HG03025 (cell line): Measurements from ENCODE around the gene PRDM16.

Source experiments
- ATAC-seq: cut with Tn5 transposase; IDR thresholded peaks from one replicate; pipeline ENCODE4 v1.9.1; 2021; ENCODE audit warnings: mild to moderate bottlenecking, moderate library complexity; ENCODE audit not compliant: unreplicated experiment, low FRiP score

PRDM16 gene

DNA sequence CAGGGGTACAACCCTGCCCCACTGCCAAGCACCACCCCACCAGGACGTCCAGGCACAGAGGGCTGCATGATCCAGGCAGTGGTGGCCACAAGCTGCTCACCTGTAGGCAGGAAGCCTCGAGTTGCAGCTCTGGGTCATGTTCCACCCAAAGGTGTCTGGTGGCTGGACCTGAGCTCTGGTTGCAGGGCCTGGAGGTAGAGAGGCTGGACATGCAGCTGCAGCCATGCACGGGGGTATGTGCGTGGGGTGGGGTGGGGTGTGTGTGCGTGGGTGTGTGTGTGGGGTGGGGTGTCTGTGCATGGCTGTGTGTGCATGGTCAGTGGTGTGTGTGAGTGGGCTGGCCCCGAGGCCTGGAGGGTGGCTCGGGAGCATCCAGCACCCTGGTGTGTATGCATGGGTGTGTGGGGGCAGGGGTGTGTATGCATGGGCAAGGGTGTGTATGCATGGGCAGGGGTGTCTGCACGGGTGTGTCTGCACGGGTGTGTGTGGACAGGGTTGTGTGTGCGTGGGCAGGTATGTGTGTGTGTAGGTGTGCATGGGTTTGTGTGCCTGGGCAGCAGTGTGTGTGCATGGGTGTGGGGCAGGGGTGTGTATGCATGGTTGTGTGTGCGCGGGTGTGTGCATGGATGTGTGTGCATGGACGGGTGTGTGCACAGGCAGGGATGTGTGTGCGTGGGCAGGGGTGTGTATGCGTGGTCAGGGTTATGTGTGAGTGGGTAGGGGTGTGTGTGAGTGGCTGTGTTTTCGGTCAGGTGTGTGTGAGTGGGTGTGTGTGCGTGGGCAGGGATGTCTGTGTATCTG, 401.0 kb downstream of the PRDM16 start:
- ATAC-seq, result no peak

DNA sequence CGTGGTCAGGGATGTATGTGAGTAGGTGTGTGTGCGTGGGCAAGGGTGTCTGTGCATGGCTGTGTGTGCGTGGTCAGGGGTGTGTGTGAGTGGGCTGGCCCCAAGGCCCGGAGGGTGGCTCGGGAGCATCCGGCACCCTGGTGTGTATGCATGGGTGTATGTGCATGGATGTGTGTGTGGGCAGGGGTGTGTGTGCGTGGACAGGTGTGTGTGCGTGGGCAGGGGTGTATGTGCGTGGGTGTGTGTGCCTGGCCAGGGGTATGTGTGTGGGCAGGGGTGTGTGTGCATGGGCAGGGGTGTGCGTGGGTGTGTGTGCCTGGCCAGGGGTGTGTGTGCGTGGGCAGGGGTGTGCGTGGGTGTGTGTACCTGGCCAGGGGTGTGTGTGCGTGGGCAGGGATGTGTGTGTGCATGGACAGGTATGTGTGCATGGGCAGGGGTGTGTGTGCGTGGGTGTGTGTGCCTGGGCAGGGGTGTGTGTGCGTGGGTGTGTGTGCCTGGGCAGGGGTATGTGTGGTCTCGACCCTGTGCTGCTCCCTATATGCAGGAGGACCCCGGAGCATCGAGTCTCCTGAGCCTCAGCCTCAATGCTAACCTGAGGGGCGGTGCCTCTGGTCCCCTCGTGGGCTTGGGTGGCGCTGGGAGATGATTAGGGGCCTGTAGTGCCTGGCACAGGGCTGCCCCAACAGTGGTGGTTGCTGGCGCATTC, 401.8 kb downstream of the PRDM16 start:
- no peak for ATAC-seq

- no peak for ATAC-seq
Measured at GRCh38 chr1:3471356-3472087, 402.5 kb downstream of the PRDM16 start.

GRCh38 chr1:3472088-3472850, 403.3 kb downstream of the PRDM16 start:
- no peak for ATAC-seq

DNA sequence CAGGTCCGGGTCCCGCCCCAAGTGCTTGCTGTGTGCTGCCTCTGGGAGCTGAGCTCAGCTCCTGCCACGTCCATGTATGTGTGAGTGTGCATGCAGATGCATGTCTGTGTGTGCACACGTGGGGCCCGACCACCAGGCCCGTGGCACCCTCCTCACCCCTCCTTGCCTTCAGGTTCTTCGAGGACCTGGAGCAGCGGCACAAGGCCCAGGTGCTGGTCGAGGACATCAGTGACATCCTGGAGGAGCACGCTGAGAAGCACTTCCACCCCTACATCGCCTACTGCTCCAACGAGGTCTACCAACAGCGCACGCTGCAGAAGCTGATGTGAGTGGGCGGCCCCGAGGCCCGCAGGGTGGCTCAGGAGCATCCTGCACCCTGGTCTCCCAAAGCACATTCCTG, 403.9 kb downstream of the PRDM16 start:
- ATAC-seq, result no peak

DNA sequence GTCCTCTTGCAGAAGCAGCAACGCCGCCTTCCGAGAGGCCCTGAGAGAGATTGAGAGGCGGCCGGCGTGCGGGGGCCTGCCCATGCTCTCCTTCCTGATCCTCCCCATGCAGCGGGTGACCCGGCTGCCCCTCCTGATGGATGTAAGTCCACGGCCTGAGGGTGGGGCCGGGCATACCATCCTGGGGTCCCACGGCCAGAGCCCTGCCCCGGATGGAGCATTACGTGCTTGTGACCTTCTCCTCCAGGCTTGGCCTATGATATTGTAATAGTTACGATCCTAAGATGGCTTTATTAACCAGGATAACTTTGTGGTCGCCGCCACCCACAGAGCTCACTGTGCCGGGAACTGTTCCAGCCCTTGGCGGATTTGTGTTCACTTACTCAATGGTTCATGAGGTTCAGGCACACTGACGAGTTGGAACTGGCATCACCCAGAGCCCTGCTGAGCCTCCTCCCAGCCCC, 404.4 kb downstream of the PRDM16 start:
- ATAC-seq, result no peak

GRCh38 chr1:3474016-3474415, 405.0 kb downstream of the PRDM16 start:
- no peak for ATAC-seq

- ATAC-seq, result no peak
Measured at GRCh38 chr1:3474421-3474820, 405.4 kb downstream of the PRDM16 start.

DNA sequence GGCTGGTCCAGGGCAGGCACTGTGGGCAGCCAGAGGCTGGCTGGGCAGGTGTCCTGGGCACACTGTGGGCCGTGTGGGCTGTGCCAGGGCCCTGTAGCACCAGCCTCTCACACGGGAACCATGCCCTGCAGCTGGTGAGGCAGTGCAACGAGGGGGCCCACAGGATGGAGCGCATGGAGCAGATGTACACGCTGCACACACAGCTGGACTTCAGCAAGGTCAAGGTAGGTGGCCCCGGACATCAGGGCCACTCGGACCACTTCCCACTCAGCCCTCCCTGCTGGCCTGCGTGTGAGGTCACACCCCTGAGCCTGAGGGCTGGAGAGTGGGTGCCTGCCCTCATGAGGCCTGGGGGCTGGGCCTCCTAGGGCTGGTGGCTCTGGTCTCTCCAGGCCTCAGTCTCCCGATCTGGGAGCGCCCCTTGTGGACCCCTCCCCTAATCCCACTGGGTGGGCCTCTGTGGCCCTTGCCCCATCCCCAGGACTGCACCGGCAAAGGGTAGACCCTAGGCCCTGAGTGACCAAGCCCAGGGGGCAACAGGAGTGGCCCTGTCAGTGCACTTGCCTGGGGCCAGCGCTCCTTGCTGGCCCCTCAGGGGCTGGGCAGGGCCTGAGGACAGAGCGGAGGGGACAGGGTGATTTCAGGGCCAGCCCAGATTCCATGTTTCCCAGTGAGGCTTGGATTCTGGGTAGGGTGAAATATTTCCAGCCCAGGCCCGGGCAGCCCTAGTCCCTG, 407.0 kb downstream of the PRDM16 start:
- ATAC-seq, result no peak

DNA sequence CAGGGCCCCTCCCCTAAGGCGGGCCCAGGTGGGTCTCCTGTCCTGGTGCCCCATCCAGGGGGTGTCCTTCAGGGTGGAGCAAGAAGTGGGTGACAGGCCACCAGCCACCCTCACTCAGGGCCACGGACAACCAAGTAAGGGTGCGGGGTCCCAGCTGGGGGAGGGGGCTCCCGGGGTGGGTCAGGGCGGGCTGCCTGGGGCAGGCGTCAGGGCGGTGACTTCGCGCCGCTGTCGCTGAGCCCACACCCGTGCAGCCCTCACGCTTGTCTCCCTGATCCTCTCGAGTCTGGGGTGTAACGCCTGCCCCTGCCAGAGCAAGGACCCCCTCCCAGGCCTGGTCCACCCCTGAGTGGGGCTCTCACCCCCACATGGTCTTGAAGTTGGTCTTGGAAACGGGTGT, 407.7 kb downstream of the PRDM16 start:
- no peak for ATAC-seq

DNA sequence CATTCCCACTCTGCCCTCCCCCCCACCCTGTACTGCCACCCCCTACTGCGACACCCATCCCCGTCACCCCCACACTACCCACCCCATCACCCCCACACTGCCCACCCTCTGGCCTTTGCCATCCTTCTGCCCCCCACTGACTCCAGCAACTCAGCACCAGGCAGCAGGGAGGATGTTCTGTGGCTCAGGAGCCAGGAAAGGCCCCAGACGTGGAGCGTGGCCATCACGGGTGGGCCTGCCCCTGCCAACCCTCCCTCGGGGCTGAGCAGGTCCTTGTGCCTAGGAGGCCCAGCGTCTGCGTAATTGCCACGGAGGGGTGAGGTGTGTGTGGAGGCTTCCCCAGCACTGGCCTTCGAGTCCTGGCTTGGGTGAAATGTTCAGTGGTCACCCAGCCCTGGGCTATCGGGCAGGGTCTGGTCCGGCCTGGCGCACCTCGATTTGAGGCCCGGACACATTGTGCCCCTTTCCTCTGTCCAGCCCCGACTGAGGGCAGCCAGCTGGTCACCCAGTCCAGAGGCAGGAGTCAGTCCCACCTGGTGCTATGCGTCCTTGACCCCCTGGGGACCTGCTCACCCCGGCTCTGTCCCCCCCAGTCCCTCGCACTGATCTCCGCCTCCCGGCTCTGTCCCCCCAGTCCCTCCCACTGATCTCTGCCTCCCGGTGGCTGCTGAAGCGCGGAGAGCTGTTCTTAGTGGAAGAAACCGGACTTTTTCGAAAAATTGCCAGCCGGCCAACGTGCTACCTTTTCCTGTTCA, 408.4 kb downstream of the PRDM16 start:
- no peak for ATAC-seq

- no peak for ATAC-seq
Measured at GRCh38 chr1:3478187-3478586, 409.2 kb downstream of the PRDM16 start.

DNA sequence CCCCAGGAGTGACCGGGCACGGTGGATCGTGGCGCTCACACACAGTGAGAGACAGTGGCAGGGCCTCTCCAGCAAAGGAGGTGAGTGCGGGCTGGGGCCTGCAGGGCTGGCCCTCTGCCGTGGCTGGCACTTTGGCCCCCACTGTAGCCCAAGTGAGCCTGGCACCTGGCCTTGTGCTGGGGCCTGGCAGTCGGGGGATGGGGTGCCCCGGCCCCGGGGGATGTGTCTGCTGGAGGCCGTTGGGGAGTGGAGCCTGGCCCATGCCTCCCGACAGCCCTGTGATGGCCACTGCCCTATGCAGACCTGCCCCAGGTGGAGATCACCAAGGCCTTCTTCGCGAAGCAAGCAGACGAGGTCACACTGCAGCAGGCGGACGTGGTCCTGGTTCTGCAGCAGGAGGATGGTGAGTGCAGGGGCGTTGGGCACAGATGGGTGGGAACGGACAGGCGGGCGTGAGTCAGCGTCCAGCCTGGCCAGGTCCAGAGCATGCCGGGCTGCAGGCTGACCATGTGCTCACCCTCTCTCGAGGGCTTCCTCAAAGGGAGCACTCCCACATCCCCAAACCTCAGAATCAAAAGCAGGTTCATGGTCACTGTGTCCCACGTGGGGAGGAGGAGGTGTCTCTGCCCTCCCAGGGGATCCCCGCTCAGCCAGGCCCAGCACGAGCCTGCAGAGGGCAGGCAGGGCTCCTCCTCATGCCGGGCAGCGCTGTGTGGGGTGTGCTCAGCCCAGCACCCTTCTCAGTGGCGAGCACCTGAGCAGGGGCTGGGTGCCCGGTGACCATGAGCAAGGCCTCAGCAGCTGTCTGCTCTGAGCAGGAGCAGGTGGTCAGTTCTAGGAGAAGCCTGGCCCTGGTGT, 410.7 kb downstream of the PRDM16 start:
- no peak for ATAC-seq

DNA sequence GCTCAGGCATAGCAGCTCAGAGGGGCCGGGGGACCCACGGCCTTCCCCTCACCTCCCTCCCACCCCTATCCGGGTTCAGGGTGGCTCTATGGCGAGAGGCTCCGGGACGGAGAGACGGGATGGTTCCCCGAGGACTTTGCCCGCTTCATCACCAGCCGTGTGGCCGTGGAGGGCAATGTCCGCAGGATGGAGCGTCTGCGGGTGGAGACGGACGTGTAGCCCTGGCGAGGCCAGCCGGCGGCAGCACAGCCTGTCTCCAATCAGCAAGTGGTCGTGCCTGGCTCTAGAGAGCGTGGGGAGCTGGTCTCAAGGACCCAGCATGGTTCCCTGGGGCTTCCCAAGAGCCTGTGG, 411.3 kb downstream of the PRDM16 start:
- no peak for ATAC-seq

DNA sequence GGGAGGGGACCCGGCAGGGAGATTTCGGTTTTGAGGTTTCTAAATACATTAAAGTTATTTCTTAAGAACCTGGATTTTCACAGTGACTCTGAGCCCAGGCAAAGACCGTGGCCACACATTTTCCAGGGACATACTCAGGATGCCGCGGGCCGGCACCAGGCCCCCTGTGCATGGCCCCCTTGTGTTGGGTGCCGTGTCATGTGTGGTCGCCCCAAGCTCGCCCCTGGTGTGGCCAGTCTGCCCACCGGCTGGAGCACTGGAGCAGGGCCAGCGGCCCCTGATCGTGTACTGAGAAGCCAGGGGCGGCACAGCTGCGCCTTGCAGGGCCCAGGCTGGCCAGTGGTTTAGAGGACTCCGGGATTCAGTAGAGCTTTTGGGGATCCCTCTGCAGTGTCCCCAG, 412.0 kb downstream of the PRDM16 start:
- ATAC-seq, result no peak

DNA sequence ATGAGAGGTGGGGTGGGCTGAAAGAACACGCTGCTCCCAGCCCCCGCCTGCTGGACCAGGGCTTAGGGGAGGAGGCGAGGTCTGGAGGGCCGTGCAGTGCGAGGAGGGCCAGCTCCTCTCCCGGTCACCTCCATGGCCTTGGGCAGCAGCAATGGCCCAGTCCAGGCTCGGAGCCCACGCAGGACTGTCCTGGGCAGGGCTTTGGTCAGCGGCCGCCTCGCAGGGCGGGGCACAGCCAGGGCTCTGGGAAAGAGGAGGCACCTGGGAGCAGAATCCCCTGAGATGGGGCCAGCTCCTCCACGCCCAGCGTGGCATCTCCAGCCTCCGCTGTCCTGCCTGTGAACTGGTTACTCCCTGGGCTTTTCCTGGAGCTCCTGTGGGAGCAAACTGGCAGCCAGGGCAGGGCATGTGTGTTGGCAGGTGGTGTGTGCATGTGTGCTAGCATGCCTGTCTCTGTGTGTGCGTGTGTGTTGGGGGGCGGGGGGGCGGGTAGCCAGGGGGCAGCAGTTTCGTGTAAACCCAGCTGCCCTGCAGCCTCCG, 412.9 kb downstream of the PRDM16 start:
- ATAC-seq, result no peak

GRCh38 chr1:3482378-3482849, 413.4 kb downstream of the PRDM16 start:
- ATAC-seq, result no peak

GRCh38 chr1:3483380-3483779, 414.4 kb downstream of the PRDM16 start:
- no peak for ATAC-seq
